Neuronal stem cell (in vitro differentiated cells): ENCODE results near the gene PKP4.

Source experiments
- DNase-seq: peaks from one replicate; pipeline ENCODE4 v3.0.0-alpha.2; 2013; ENCODE audit warnings: low spot score
- H2AFZ ChIP-seq: one replicate; pipeline ENCODE4 v1.6.1; 2013; ENCODE audit warnings: mild to moderate bottlenecking, low read length, inconsistent platforms
- H2AK5ac ChIP-seq: 2 replicates; pipeline ENCODE4 v1.6.1; 2013; ENCODE audit warnings: low read depth, mild to moderate bottlenecking, inconsistent platforms, low read length, moderate library complexity, mixed read lengths
- H2BK120ac ChIP-seq: 2 replicates; pipeline ENCODE4 v1.6.1; 2013; ENCODE audit warnings: low read depth, mild to moderate bottlenecking, inconsistent platforms, low read length, moderate library complexity, mixed read lengths
- H2BK12ac ChIP-seq: one replicate; pipeline ENCODE4 v1.6.1; 2013; ENCODE audit warnings: low read length, inconsistent platforms
- H2BK15ac ChIP-seq: 2 replicates; pipeline ENCODE4 v1.6.1; 2013; ENCODE audit warnings: mild to moderate bottlenecking, low read length, inconsistent platforms, mixed read lengths
- H2BK5ac ChIP-seq: one replicate; pipeline ENCODE4 v1.6.1; 2013; ENCODE audit warnings: inconsistent platforms, mild to moderate bottlenecking, low read length, moderate library complexity
- H3K14ac ChIP-seq: one replicate; pipeline ENCODE4 v1.6.1; 2013; ENCODE audit warnings: low read length, inconsistent platforms
- H3K18ac ChIP-seq: 2 replicates; pipeline ENCODE4 v1.6.1; 2013; ENCODE audit warnings: low read length, inconsistent platforms
- H3K23ac ChIP-seq: 2 replicates; pipeline ENCODE4 v1.6.1; 2013; ENCODE audit warnings: low read depth, mild to moderate bottlenecking, mixed read lengths, low read length, inconsistent platforms; ENCODE audit not compliant: poor library complexity
- H3K27ac ChIP-seq: replicated peaks from 3 replicates; pipeline ENCODE4 v1.5.1; 2013; ENCODE audit warnings: low read length, inconsistent platforms
- H3K27me3 ChIP-seq, 3 experiments: 2 replicates each; pipeline ENCODE4 v1.6.1; 2013; ENCODE audit warnings: low read length in 3 of 3, mild to moderate bottlenecking in 2 of 3, inconsistent platforms in 1 of 3, low read depth in 1 of 3, mixed read lengths in 1 of 3, moderate library complexity in 1 of 3; ENCODE audit not compliant: control insufficient read depth in 3 of 3, insufficient read depth in 3 of 3
- H3K36me3 ChIP-seq, 2 donors: replicated peaks in 1 of 2; 2 replicates each; pipeline ENCODE4 v1.6.1; 2013; ENCODE audit warnings: low read length in 2 of 2; ENCODE audit not compliant: control insufficient read depth in 2 of 2, insufficient read depth in 2 of 2
- H3K4ac ChIP-seq: 2 replicates; pipeline ENCODE4 v1.6.1; 2013; ENCODE audit warnings: inconsistent platforms, mild to moderate bottlenecking, low read length, moderate library complexity
- H3K4me1 ChIP-seq, 2 donors: 1 replicate in 1 of 2; 2 replicates in 1 of 2; pipeline ENCODE4 v1.6.1; 2013; ENCODE audit warnings: low read length in 2 of 2, low read depth in 1 of 2; ENCODE audit not compliant: control insufficient read depth in 2 of 2, insufficient read depth in 1 of 2
- H3K4me2 ChIP-seq: one replicate; pipeline ENCODE4 v1.6.1; 2013; ENCODE audit warnings: mild to moderate bottlenecking, low read length, inconsistent platforms; ENCODE audit not compliant: insufficient read depth, poor library complexity, severe bottlenecking
- H3K4me3 ChIP-seq, 2 donors: 2 replicates each; pipeline ENCODE4 v1.5.1; 2013; ENCODE audit warnings: low read length in 2 of 2, mild to moderate bottlenecking in 2 of 2, inconsistent platforms in 1 of 2, moderate library complexity in 1 of 2
- H3K79me1 ChIP-seq: one replicate; pipeline ENCODE4 v1.6.1; 2013; ENCODE audit warnings: low read depth, mild to moderate bottlenecking, inconsistent platforms, low read length, moderate library complexity
- H3K9ac ChIP-seq: one replicate; pipeline ENCODE4 v1.6.1; 2013; ENCODE audit warnings: mild to moderate bottlenecking, low read depth, low read length, inconsistent platforms; ENCODE audit not compliant: poor library complexity
- H3K9me3 ChIP-seq, 2 donors: replicated peaks in 1 of 2; 2 replicates each; pipeline versions ENCODE3 to v1.6.1; 2013; ENCODE audit warnings: low read length in 2 of 2, mild to moderate bottlenecking in 2 of 2, inconsistent platforms in 1 of 2, low read depth in 1 of 2, mixed read lengths in 1 of 2, moderate library complexity in 1 of 2; ENCODE audit not compliant: control insufficient read depth in 2 of 2, insufficient read depth in 1 of 2
- H4K8ac ChIP-seq: one replicate; pipeline ENCODE4 v1.6.1; 2013; ENCODE audit warnings: low read depth, mild to moderate bottlenecking, inconsistent platforms, low read length, moderate library complexity
- H4K91ac ChIP-seq: one replicate; pipeline ENCODE4 v1.6.1; 2013; ENCODE audit warnings: low read length, low read depth, mild to moderate bottlenecking, inconsistent platforms; ENCODE audit not compliant: poor library complexity
- WGBS, 2 donors: extraction: QIAGEN DNeasy Blood & Tissue Kit; methylation state at CpG; one replicate each; pipeline ENCODE4 v1.1.7; 2013; ENCODE audit warnings: missing lambda C conversion rate in 2 of 2, mixed read lengths in 1 of 2; ENCODE audit not compliant: insufficient read length in 2 of 2, insufficient replicate concordance in 1 of 2; ENCODE audit errors: extremely low coverage in 2 of 2; 5-methylcytosine and 5-hydroxymethylcytosine counted together

PKP4 gene

GRCh38 chr2:158583923-158584322 lies 127.2 kb downstream of the PKP4 start:
- H3K4me2 ChIP-seq: no peak overlapping the region
- no CpG with 5 or more reads among the region's 19 CpGs for WGBS, 2 donors

DNA sequence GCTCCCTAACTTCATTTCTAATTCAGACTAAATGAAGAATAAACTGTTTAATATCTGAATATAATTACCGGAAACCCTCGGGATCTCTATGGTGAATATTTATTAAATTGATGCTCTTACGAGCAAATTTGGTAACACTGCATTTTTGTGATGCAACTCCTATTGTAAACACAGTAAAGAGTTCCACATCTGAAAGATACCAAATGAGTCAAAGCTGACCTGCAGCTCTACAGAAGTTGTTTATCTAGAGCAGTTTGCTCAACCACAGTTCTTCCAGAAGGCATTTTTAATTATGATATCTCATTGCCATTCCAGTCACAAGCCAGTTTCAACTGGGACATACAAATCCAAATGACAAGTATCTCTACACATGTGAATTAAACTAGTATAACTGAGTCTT lies 129.7 kb downstream of the PKP4 start:
- Histone ChIP-seq H3K27ac (no peak overlapping the region), H3K36me3 (peaks cover 1 to 6% of the 10 kb centered on the region in 2 donors), H2BK120ac (no peak overlapping the region), H3K4me2 (no peak overlapping the region), H4K8ac (no peak overlapping the region), H3K4me3 (no peak overlapping the region), H3K23ac (no peak overlapping the region), H3K27me3 (no peaks in the 10 kb centered on the region), H4K91ac (no peak overlapping the region), H3K4me1 (no peaks in the 10 kb centered on the region), H3K4ac (no peak overlapping the region), H2BK5ac (no peak overlapping the region), H3K18ac (no peak overlapping the region), H3K9ac (no peak overlapping the region), H3K79me1 (no peaks in the 10 kb centered on the region), H3K9me3 (peaks cover 0 to 3% of the 10 kb centered on the region in 2 donors), H2BK15ac (no peak overlapping the region), H2AK5ac (no peak overlapping the region), H3K14ac (no peak overlapping the region), H2AFZ (no peak overlapping the region), H2BK12ac (no peak overlapping the region)
- no CpG with 5 or more reads among the region's 3 CpGs for WGBS, 2 donors
- no peak for DNase-seq

More at GRCh38 chr2:158583923-158584322, 127.2 kb downstream of the PKP4 start:
- no peak overlapping the region for H3K27ac ChIP-seq
- H2BK120ac ChIP-seq: no peak overlapping the region
- no peak overlapping the region for H2BK15ac ChIP-seq
- H3K23ac ChIP-seq: no peak overlapping the region
- no peak overlapping the region for H2BK12ac ChIP-seq
- no peak overlapping the region for H2BK5ac ChIP-seq
- no peaks in the 10 kb centered on the region for H3K27me3 ChIP-seq
- H3K14ac ChIP-seq: no peak overlapping the region
- peaks cover 0 to 3% of the 10 kb centered on the region in 2 donors for H3K9me3 ChIP-seq
- no peak overlapping the region for H4K8ac ChIP-seq
- no peak overlapping the region for H2AK5ac ChIP-seq
- no peak overlapping the region for H3K4ac ChIP-seq
- no peak overlapping the region for H4K91ac ChIP-seq
- H3K79me1 ChIP-seq: no peaks in the 10 kb centered on the region
- no peak overlapping the region for H3K9ac ChIP-seq
- no peak overlapping the region for H3K18ac ChIP-seq
- no peak overlapping the region for H3K4me3 ChIP-seq
- H2AFZ ChIP-seq: no peak overlapping the region
- no peak for DNase-seq
- no peaks in the 10 kb centered on the region for H3K4me1 ChIP-seq
- peaks cover 0 to 5% of the 10 kb centered on the region in 2 donors for H3K36me3 ChIP-seq

DNA sequence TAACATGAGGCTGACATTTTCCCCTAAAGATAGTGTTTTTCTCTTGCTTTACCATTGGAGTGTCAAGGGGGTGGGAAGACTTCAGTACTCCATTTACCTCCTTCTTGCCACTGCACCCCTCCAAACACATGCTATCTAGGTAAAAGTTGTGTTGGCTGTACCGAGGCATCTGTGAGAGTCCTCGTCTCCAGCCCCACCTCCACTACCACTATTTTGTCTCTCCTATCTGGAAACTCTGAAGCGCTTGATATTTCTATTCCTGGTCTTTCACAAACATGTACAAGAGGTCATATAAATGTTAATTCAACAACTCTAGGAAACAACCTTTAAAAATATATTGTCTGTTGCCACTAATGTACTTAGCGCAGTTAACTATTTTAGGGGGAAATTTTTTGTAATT lies 132.6 kb downstream of the PKP4 start:
- H2BK15ac ChIP-seq: no peak overlapping the region
- no peak overlapping the region for H4K91ac ChIP-seq
- H3K23ac ChIP-seq: no peak overlapping the region
- DNase-seq: no peak
- no peak overlapping the region for H4K8ac ChIP-seq
- H3K14ac ChIP-seq: no peak overlapping the region
- no peak overlapping the region for H3K18ac ChIP-seq
- no peaks in the 10 kb centered on the region for H3K79me1 ChIP-seq
- H3K4me2 ChIP-seq: no peak overlapping the region
- peaks cover 0 to 2% of the 10 kb centered on the region in 2 donors for H3K4me1 ChIP-seq
- H3K4ac ChIP-seq: no peak overlapping the region
- H2AFZ ChIP-seq: no peak overlapping the region
- WGBS, 2 donors: no CpG with 5 or more reads among the region's 4 CpGs
- H2BK120ac ChIP-seq: no peak overlapping the region
- no peak overlapping the region for H3K27ac ChIP-seq
- H2BK5ac ChIP-seq: no peak overlapping the region
- no peak overlapping the region for H2BK12ac ChIP-seq
- H3K4me3 ChIP-seq: no peak overlapping the region
- peaks cover 1 to 3% of the 10 kb centered on the region in 2 donors for H3K36me3 ChIP-seq
- H3K9ac ChIP-seq: no peak overlapping the region
- no peak overlapping the region for H2AK5ac ChIP-seq
- H3K27me3 ChIP-seq: no peaks in the 10 kb centered on the region
- peaks cover 0 to 2% of the 10 kb centered on the region in 2 donors for H3K9me3 ChIP-seq

GRCh38 chr2:158598862-158599517 lies 142.2 kb downstream of the PKP4 start:
- Histone ChIP-seq H2BK12ac (no peak overlapping the region), H3K27me3 (no peaks in the 10 kb centered on the region), H3K23ac (no peak overlapping the region), H2AFZ (no peak overlapping the region), H2BK5ac (no peak overlapping the region), H4K8ac (no peak overlapping the region), H3K36me3 (no peaks in the 10 kb centered on the region), H3K4me1 (peaks cover 0 to 1% of the 10 kb centered on the region in 2 donors), H3K9me3 (peaks cover 0 to under 1% of the 10 kb centered on the region in 2 donors), H3K4ac (no peak overlapping the region), H3K18ac (no peak overlapping the region), H3K4me2 (no peak overlapping the region), H3K14ac (no peak overlapping the region), H3K27ac (no peak overlapping the region), H2BK15ac (no peak overlapping the region), H4K91ac (no peak overlapping the region), H2BK120ac (no peak overlapping the region), H3K79me1 (no peaks in the 10 kb centered on the region), H3K4me3 (no peak overlapping the region), H2AK5ac (no peak overlapping the region), H3K9ac (no peak overlapping the region)
- no peak for DNase-seq
- WGBS, 2 donors: no CpG with 5 or more reads among the region's 3 CpGs
